ENCODE data around the gene THOC5. TPM values are rescaled to one million over a fixed set of nuclear protein-coding genes. Genes with fewer than 3 reads are reported as not detected.
"Not testable (repeated sequence)": the region's sequence is repeated elsewhere in the genome, so short reads cannot be mapped to it uniquely, and the experiment has no call there.

The THOC5 gene
- total and polyA plus RNA-seq, 3 experiments from 2014 or later = 28.5 to 64.1 (median 62.6) TPM

GRCh38 chr22:29586193-29586705 lies 32.7 kb upstream of the THOC5 start:
- not testable (repeated sequence) for H3K9me3 ChIP-seq (ENCODE audit: low read length); H3K4me3 ChIP-seq (ENCODE audit: low read length); H3K36me3 ChIP-seq (ENCODE audit: insufficient read depth, low read length); DNase-seq; H3K4me1 ChIP-seq (ENCODE audit: insufficient read depth, low read length); H3K27ac Mint-ChIP-seq; H3K27me3 Mint-ChIP-seq; H3K27ac ChIP-seq (ENCODE audit: low read depth, low read length); H3K27me3 ChIP-seq (ENCODE audit: insufficient read depth, low read length, poor library complexity, severe bottlenecking); H3K9me3 Mint-ChIP-seq; H3K4me3 Mint-ChIP-seq; H3K36me3 Mint-ChIP-seq
- POLR2A ChIA-PET = interaction anchor here (0.6 kb wide), 1 partner anchor 758 kb away, joined by 3 read pairs; no protein-coding TSS in a partner anchor
- H3K4me1 Mint-ChIP-seq = peaks cover 8 to 17% (median 16%) of the 10 kb centered on the region in 3 donors
- CTCF ChIA-PET = interaction anchor here (1.5 kb wide), 1 partner anchor 9 kb away, joined by 3 read pairs; no protein-coding TSS in a partner anchor

- H3K4me3 Mint-ChIP-seq = no peak overlapping the region
- peaks cover 0 to 3% (median 0%) of the 10 kb centered on the region in 3 donors for H3K36me3 Mint-ChIP-seq
- peaks cover 5% of the 10 kb centered on the region for H3K4me1 ChIP-seq (ENCODE audit: insufficient read depth, low read length)
- CTCF ChIA-PET = no interaction called here
- H3K27me3 ChIP-seq (ENCODE audit: insufficient read depth, low read length, poor library complexity, severe bottlenecking) = no peaks in the 10 kb centered on the region
- H3K36me3 ChIP-seq (ENCODE audit: insufficient read depth, low read length) = no peaks in the 10 kb centered on the region
- no peak overlapping the region for H3K27ac Mint-ChIP-seq
- H3K9me3 Mint-ChIP-seq = no peaks in the 10 kb centered on the region
- H3K4me3 ChIP-seq (ENCODE audit: low read length) = no peak overlapping the region
- no peak overlapping the region for H3K27ac ChIP-seq (ENCODE audit: low read depth, low read length)
- POLR2A ChIA-PET = no interaction called here
- H3K4me1 Mint-ChIP-seq = peaks cover 10 to 19% (median 11%) of the 10 kb centered on the region in 3 donors
- H3K27me3 Mint-ChIP-seq = no peaks in the 10 kb centered on the region
- no peak for DNase-seq
- H3K9me3 ChIP-seq (ENCODE audit: low read length) = no peaks in the 10 kb centered on the region
Observed at GRCh38 chr22:29584975-29585374, 31.4 kb upstream of the THOC5 start.

GRCh38 chr22:29581799-29582198 lies 28.2 kb upstream of the THOC5 start:
- Histone ChIP-seq H3K4me3 (ENCODE audit: low read length) (peak overlapping the region; percentile 79), H3K27ac (ENCODE audit: low read depth, low read length) (no peak overlapping the region), H3K4me1 (ENCODE audit: insufficient read depth, low read length) (peaks cover 5% of the 10 kb centered on the region), H3K9me3 (ENCODE audit: low read length) (no peaks in the 10 kb centered on the region), H3K27me3 (ENCODE audit: insufficient read depth, low read length, poor library complexity, severe bottlenecking) (no peaks in the 10 kb centered on the region), H3K36me3 (ENCODE audit: insufficient read depth, low read length) (no peaks in the 10 kb centered on the region)
- POLR2A ChIA-PET = interaction anchor here (0.7 kb wide), 4 partner anchors 124 to 1763 kb away, joined by 4 to 12 read pairs (median 6); no protein-coding TSS in a partner anchor
- DNase-seq = no peak
- H3K27me3 Mint-ChIP-seq = no peaks in the 10 kb centered on the region
- CTCF ChIA-PET = interaction anchor here (0.9 kb wide), 1 partner anchor 44 kb away, joined by 3 read pairs; no protein-coding TSS in a partner anchor
- H3K9me3 Mint-ChIP-seq = peaks cover 0 to 2% (median 0%) of the 10 kb centered on the region in 5 donors
- H3K4me1 Mint-ChIP-seq = peaks cover 13 to 23% (median 14%) of the 10 kb centered on the region in 3 donors
- peak overlapping the region; percentile 58 to 99 (median 94) for H3K4me3 Mint-ChIP-seq
- H3K27ac Mint-ChIP-seq = peak overlapping the region in 6 of 8 donors; percentile 47 to 94 (median 91)
- H3K36me3 Mint-ChIP-seq = peaks cover 0 to 3% (median 0%) of the 10 kb centered on the region in 3 donors

GRCh38 chr22:29580200-29580810 lies 26.7 kb upstream of the THOC5 start:
- POLR2A ChIA-PET = interaction anchor here (1.1 kb wide), 1 partner anchor 27 kb away, joined by 5 read pairs; the partner anchor contains the start of gene THOC5
- peak overlapping the region; percentile 88 to 96 (median 94) for H3K27ac Mint-ChIP-seq
- H3K36me3 Mint-ChIP-seq = peaks cover 0 to 3% (median 0%) of the 10 kb centered on the region in 3 donors
- Histone ChIP-seq H3K4me1 (ENCODE audit: insufficient read depth, low read length) (peaks cover 5% of the 10 kb centered on the region), H3K9me3 (ENCODE audit: low read length) (no peaks in the 10 kb centered on the region), H3K36me3 (ENCODE audit: insufficient read depth, low read length) (no peaks in the 10 kb centered on the region), H3K4me3 (ENCODE audit: low read length) (peak overlapping the region; percentile 79), H3K27ac (ENCODE audit: low read depth, low read length) (peak overlapping the region; percentile 65), H3K27me3 (ENCODE audit: insufficient read depth, low read length, poor library complexity, severe bottlenecking) (no peaks in the 10 kb centered on the region)
- DNase-seq = no peak
- H3K27me3 Mint-ChIP-seq = no peaks in the 10 kb centered on the region
- peaks cover 0 to 2% (median 0%) of the 10 kb centered on the region in 5 donors for H3K9me3 Mint-ChIP-seq
- H3K4me3 Mint-ChIP-seq = peak overlapping the region; percentile 92 to 99 (median 94)
- peaks cover 13 to 23% (median 14%) of the 10 kb centered on the region in 3 donors for H3K4me1 Mint-ChIP-seq
- CTCF ChIA-PET = interaction anchor here (0.6 to 0.9 kb wide), 2 partner anchors 8 to 9 kb away, joined by 3 to 4 read pairs; no protein-coding TSS in a partner anchor

- H3K4me1 ChIP-seq (ENCODE audit: insufficient read depth, low read length) = peaks cover 5% of the 10 kb centered on the region
- peak overlapping the region in 3 of 7 donors; percentile 19 to 58 (median 32) for H3K4me3 Mint-ChIP-seq
Observed at GRCh38 chr22:29578462-29579200, 25.1 kb upstream of the THOC5 start.

GRCh38 chr22:29574762-29575450 lies 21.3 kb upstream of the THOC5 start:
- DNase-seq = no peak
- POLR2A ChIA-PET = interaction anchor here (0.6 to 0.7 kb wide), 2 partner anchors 13 to 113 kb away, joined by 3 to 4 read pairs; no protein-coding TSS in a partner anchor
- H3K27me3 ChIP-seq (ENCODE audit: insufficient read depth, low read length, poor library complexity, severe bottlenecking) = no peaks in the 10 kb centered on the region
- peaks cover 3 to 5% (median 5%) of the 10 kb centered on the region in 3 donors for H3K4me1 Mint-ChIP-seq
- no peak overlapping the region for H3K27ac ChIP-seq (ENCODE audit: low read depth, low read length)
- H3K4me3 Mint-ChIP-seq = no peak overlapping the region
- no peaks in the 10 kb centered on the region for H3K9me3 ChIP-seq (ENCODE audit: low read length)
- no peak overlapping the region for H3K4me3 ChIP-seq (ENCODE audit: low read length)
- CTCF ChIA-PET = no interaction called here
- peak overlapping the region in 1 of 8 donors; percentile 12 for H3K27ac Mint-ChIP-seq
- H3K4me1 ChIP-seq (ENCODE audit: insufficient read depth, low read length) = no peaks in the 10 kb centered on the region
- H3K27me3 Mint-ChIP-seq = no peaks in the 10 kb centered on the region
- peaks cover 4% of the 10 kb centered on the region for H3K36me3 ChIP-seq (ENCODE audit: insufficient read depth, low read length)
- peaks cover 3 to 18% (median 3%) of the 10 kb centered on the region in 3 donors for H3K36me3 Mint-ChIP-seq
- peaks cover 0 to 2% (median 0%) of the 10 kb centered on the region in 5 donors for H3K9me3 Mint-ChIP-seq

More at GRCh38 chr22:29578462-29579200, 25.1 kb upstream of the THOC5 start:
- Histone ChIP-seq H3K36me3 (ENCODE audit: insufficient read depth, low read length) (no peaks in the 10 kb centered on the region), H3K4me3 (ENCODE audit: low read length) (no peak overlapping the region), H3K27ac (ENCODE audit: low read depth, low read length) (no peak overlapping the region), H3K9me3 (ENCODE audit: low read length) (no peaks in the 10 kb centered on the region), H3K27me3 (ENCODE audit: insufficient read depth, low read length, poor library complexity, severe bottlenecking) (no peaks in the 10 kb centered on the region)
- Mint-ChIP-seq H3K9me3 (peaks cover 0 to 2% (median 0%) of the 10 kb centered on the region in 5 donors), H3K27me3 (no peaks in the 10 kb centered on the region), H3K4me1 (peaks cover 13 to 23% (median 14%) of the 10 kb centered on the region in 3 donors), H3K36me3 (peaks cover 0 to 8% (median 0%) of the 10 kb centered on the region in 3 donors), H3K27ac (peak overlapping the region in 2 of 8 donors; percentile 45 to 57)
- POLR2A ChIA-PET = interaction anchor here (0.6 kb wide), 2 partner anchors 25 to 64 kb away, joined by 4 to 5 read pairs; no protein-coding TSS in a partner anchor
- CTCF ChIA-PET = no interaction called here
- no peak for DNase-seq

GRCh38 chr22:29570912-29571549 lies 17.5 kb upstream of the THOC5 start:
- H3K27me3 ChIP-seq (ENCODE audit: insufficient read depth, low read length, poor library complexity, severe bottlenecking) = no peaks in the 10 kb centered on the region
- POLR2A ChIA-PET = interaction anchor here (0.6 kb wide), 1 partner anchor 18 kb away, joined by 3 read pairs; the partner anchor contains the start of gene THOC5
- no peak overlapping the region for H3K4me3 ChIP-seq (ENCODE audit: low read length)
- H3K9me3 ChIP-seq (ENCODE audit: low read length) = no peaks in the 10 kb centered on the region
- CTCF ChIA-PET = no interaction called here
- H3K27ac Mint-ChIP-seq = no peak overlapping the region
- no peaks in the 10 kb centered on the region for H3K4me1 ChIP-seq (ENCODE audit: insufficient read depth, low read length)
- peaks cover 5% of the 10 kb centered on the region for H3K36me3 ChIP-seq (ENCODE audit: insufficient read depth, low read length)
- H3K4me3 Mint-ChIP-seq = no peak overlapping the region
- peaks cover 0 to 2% (median 0%) of the 10 kb centered on the region in 3 donors for H3K4me1 Mint-ChIP-seq
- no peak for DNase-seq
- H3K27ac ChIP-seq (ENCODE audit: low read depth, low read length) = no peak overlapping the region
- no peaks in the 10 kb centered on the region for H3K27me3 Mint-ChIP-seq
- peaks cover 7 to 40% (median 12%) of the 10 kb centered on the region in 3 donors for H3K36me3 Mint-ChIP-seq
- H3K9me3 Mint-ChIP-seq = no peaks in the 10 kb centered on the region
